Measurements from ENCODE around the gene PLEKHA1.

GRCh38 chr10:122465401-122466040, 91.0 kb downstream of the PLEKHA1 start:
- TF ChIP-seq CTCF (IDR thresholded peaks at IDR 0.05) (no peak), EZH2 (IDR thresholded peaks at IDR 0.05; ENCODE audit: borderline replicate concordance, insufficient read depth, low read depth, low read length, poor library complexity, severe bottlenecking) (no peak)

All from B cell (primary cell).